ENCODE data around the gene FHOD1.

The FHOD1 gene

GRCh38 chr16:67263201-67263600, 15.9 kb upstream of the FHOD1 start:
- H3K4me3 Mint-ChIP-seq: no peak overlapping the region

DNA sequence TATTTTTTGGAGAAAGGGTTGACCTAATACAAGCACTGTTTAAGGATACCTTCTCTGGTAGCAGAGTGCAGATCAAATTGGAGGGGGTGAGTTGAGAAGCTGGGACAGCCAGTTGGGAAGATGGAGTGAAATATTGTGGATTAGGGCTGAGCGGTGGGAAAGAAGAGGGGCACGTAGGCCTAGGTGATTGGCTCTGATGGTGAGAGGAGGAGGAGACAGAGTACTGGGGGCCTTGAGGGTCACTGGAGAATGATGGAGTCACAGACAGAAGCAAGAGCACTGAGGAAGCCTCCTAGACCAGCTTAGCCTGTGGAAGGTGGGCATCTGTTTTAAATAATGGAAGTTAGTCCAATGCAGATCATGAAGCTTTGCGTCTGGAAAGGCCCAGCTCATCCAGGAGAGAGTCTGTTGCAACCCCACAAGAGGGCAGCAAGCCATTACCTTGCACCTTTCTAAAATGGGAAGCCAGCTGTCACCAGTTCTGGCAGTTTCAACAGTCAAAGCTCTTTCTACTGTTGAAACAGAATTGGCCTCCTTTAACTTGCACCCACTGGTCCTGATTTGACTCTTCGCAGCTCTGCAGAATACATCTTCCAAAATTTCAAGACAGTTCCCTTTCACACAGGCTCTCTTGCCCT, 13.3 kb upstream of the FHOD1 start:
- no peak overlapping the region for H3K4me3 Mint-ChIP-seq
- H3K4me1 Mint-ChIP-seq: no peaks in the 10 kb centered on the region
- no peaks in the 10 kb centered on the region for H3K9me3 Mint-ChIP-seq
- peaks cover 25 to 27% of the 10 kb centered on the region in 2 donors for H3K27me3 Mint-ChIP-seq
- H3K27ac Mint-ChIP-seq: no peak overlapping the region
- no peaks in the 10 kb centered on the region for H3K36me3 Mint-ChIP-seq
- DNase-seq: no peak
- ATAC-seq (replicated peaks): peak; percentile 83 to 85

More at GRCh38 chr16:67263201-67263600, 15.9 kb upstream of the FHOD1 start:
- no peak for DNase-seq
- Mint-ChIP-seq H3K27ac (no peak overlapping the region), H3K27me3 (peaks cover 8 to 24% of the 10 kb centered on the region in 2 donors), H3K9me3 (no peaks in the 10 kb centered on the region), H3K36me3 (no peaks in the 10 kb centered on the region), H3K4me1 (no peaks in the 10 kb centered on the region)
- ATAC-seq (replicated peaks): no peak

DNA sequence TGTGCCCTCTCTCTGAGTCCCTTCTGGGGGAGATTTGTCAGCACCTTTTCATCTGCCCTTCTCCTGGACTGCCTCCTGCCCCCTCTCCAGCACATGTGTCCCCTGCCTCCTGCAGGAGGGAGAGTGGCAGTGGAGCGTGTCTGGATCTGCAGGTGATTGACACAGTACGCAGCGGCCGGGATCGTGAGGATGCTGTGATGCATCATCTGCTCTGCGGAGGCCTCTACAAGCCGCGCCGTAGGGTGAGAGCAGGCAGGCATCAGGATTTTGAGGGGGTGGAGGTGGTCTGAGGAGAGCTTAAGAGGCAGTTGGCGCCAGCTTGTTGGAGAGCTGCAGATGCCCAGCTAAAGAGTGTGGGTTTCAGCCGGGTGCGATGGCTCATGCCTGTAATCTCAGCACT, 12.4 kb upstream of the FHOD1 start:
- Mint-ChIP-seq H3K9me3 (no peaks in the 10 kb centered on the region), H3K4me3 (no peak overlapping the region), H3K36me3 (no peaks in the 10 kb centered on the region), H3K27ac (no peak overlapping the region), H3K27me3 (peaks cover 28 to 32% of the 10 kb centered on the region in 2 donors), H3K4me1 (no peaks in the 10 kb centered on the region)
- no peak for DNase-seq
- ATAC-seq (replicated peaks): no peak

DNA sequence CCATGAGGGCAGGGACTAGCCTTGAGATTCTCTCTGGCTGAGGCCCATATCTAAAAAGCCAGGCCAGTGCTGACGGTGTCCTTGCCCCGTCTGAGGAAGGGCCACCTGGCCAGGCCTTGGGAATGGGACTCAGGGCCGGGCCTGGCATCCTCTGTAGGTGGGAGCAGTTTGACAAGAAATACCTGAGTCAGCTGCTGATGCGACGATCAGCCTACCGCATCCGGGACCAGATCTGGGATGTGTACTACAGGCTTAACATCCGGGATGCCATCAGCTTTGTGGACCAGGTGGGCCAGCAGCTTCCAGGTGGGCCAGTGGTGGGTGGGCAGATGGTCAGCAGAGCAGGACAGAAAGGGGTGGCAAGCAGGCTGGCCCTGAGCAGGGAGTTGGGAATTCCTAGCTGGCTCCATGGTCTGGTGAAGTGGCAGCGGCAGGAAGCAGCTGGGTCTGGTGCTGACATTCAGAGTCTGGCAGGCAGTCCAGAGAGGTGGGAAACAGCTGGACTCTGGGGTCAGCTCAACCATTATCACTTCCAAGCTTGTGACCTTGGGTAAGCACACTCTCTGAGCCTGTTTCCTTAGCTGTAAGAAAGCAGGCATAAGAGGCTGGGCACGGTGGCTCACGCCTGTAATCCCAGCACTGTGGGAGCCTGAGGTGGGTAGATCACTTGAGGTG, 11.0 kb upstream of the FHOD1 start:
- Mint-ChIP-seq H3K9me3 (no peaks in the 10 kb centered on the region), H3K4me1 (no peaks in the 10 kb centered on the region), H3K27me3 (peaks cover 25 to 28% of the 10 kb centered on the region in 2 donors), H3K4me3 (no peak overlapping the region), H3K36me3 (peaks cover 0 to under 1% of the 10 kb centered on the region in 2 donors), H3K27ac (no peak overlapping the region)
- DNase-seq: no peak
- no peak for ATAC-seq (replicated peaks)

- H3K9me3 Mint-ChIP-seq: no peaks in the 10 kb centered on the region
- no peaks in the 10 kb centered on the region for H3K4me1 Mint-ChIP-seq
- H3K36me3 Mint-ChIP-seq: peaks cover 2 to 3% of the 10 kb centered on the region in 2 donors
- no peak overlapping the region for H3K4me3 Mint-ChIP-seq
- no peak overlapping the region for H3K27ac Mint-ChIP-seq
- ATAC-seq (replicated peaks) (no peak), DNase-seq (no peak)
- H3K27me3 Mint-ChIP-seq: peaks cover 24 to 25% of the 10 kb centered on the region in 2 donors
Measured at GRCh38 chr16:67257486-67258160, 10.3 kb upstream of the FHOD1 start.

GRCh38 chr16:67256701-67257230, 9.5 kb upstream of the FHOD1 start:
- H3K27me3 Mint-ChIP-seq: peaks cover 28 to 31% of the 10 kb centered on the region in 2 donors
- no peak for ATAC-seq (replicated peaks)
- H3K4me1 Mint-ChIP-seq: no peaks in the 10 kb centered on the region
- H3K36me3 Mint-ChIP-seq: peaks cover 2 to 4% of the 10 kb centered on the region in 2 donors
- no peak overlapping the region for H3K27ac Mint-ChIP-seq
- DNase-seq: no peak
- no peaks in the 10 kb centered on the region for H3K9me3 Mint-ChIP-seq
- H3K4me3 Mint-ChIP-seq: no peak overlapping the region

- Mint-ChIP-seq H3K27ac (no peak overlapping the region), H3K9me3 (no peaks in the 10 kb centered on the region), H3K4me1 (no peaks in the 10 kb centered on the region), H3K4me3 (no peak overlapping the region), H3K36me3 (peaks cover 2 to 4% of the 10 kb centered on the region in 2 donors), H3K27me3 (peaks cover 31 to 37% of the 10 kb centered on the region in 2 donors)
- ATAC-seq (replicated peaks) (no peak), DNase-seq (no peak)
Measured at GRCh38 chr16:67255553-67256221, 8.4 kb upstream of the FHOD1 start.

DNA sequence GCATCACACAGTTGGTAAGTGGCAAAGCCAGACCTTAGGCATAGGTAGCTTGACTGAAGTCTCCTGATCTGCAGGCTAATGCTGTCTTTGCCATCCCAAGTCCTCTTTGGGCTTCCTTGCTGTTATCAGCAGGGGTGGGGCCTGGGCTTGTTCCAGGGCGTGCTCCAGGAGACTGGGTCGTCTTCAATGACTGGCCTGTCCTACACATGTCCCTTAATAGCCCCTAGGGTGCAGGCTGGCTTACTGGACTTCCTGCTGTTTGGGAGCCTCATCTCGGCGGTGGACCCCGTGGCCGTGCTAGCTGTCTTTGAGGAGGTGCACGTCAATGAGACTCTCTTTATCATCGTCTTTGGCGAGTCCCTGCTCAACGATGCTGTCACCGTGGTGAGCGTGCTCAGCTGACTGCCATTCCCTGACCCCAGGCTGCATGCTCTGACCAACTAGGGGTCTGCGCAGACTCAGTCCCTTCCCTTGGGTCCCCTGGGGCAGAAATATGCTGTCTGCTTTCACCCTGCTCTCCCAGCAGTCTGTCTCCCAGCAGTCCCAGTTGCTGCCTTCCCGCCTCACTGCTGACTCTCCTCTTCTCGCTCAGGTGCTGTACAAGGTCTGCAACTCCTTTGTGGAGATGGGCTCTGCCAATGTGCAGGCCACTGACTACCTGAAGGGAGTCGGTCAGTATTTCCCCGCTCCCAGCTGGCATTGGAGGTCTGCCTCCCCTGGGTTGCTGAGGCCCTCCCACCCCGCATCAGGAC, 7.7 kb upstream of the FHOD1 start:
- peaks cover 2% of the 10 kb centered on the region in 2 donors for H3K4me1 Mint-ChIP-seq
- no peaks in the 10 kb centered on the region for H3K9me3 Mint-ChIP-seq
- peaks cover 38 to 44% of the 10 kb centered on the region in 2 donors for H3K27me3 Mint-ChIP-seq
- H3K36me3 Mint-ChIP-seq: peaks cover 2 to 4% of the 10 kb centered on the region in 2 donors
- ATAC-seq (replicated peaks): no peak
- no peak overlapping the region for H3K4me3 Mint-ChIP-seq
- no peak for DNase-seq
- no peak overlapping the region for H3K27ac Mint-ChIP-seq

DNA sequence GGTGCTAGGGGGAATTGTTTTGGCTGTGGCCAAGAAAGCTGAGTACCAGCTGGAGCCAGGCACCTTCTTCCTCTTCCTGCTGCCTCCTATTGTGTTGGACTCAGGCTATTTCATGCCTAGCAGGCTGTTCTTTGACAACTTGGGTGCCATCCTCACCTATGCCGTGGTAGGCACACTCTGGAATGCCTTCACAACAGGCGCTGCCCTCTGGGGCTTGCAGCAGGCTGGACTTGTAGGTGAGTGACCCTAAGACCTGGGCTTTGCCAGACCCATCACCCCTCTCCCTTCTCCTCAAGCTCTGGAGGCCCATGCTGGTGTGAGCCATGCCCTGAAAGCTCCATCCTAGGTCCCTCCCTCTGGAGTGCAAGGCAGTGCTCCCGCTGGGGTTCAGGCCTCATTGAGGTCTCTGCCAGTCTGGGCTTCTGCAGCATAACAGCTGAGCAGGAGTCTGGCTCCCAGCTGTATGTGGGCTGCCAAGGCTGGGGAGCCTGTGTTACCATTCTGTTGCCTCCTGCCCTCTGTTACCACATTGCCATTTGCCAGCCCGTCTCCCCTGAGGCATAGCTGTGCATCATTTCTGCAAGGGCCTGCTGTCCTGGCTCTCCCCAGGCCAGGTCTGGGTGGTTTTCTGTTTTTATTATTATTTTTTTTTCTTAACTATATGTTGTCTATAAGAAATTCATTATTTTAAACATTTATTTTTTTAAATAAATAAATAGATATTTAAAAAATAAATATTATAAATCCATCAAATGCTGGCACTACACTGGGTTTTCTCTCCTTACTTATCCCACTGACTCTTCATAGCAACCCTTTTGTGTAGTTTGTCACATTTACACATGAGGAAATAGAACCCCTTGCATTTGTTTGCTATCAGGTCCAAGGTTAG, 5.6 kb upstream of the FHOD1 start:
- H3K4me3 Mint-ChIP-seq: no peak overlapping the region

GRCh38 chr16:67250045-67250327, 2.7 kb upstream of the FHOD1 start:
- H3K27ac Mint-ChIP-seq: no peak overlapping the region
- H3K36me3 Mint-ChIP-seq: peaks cover 2 to 6% of the 10 kb centered on the region in 2 donors
- no peak for ATAC-seq (replicated peaks)
- DNase-seq: no peak
- H3K27me3 Mint-ChIP-seq: peaks cover 26 to 38% of the 10 kb centered on the region in 2 donors
- H3K9me3 Mint-ChIP-seq: no peaks in the 10 kb centered on the region
- H3K4me3 Mint-ChIP-seq: peak overlapping the region; percentile 0 to 73
- peaks cover 23 to 44% of the 10 kb centered on the region in 2 donors for H3K4me1 Mint-ChIP-seq

More for the DNA sequence above, 5.6 kb upstream of the FHOD1 start:
- peaks cover 2 to 4% of the 10 kb centered on the region in 2 donors for H3K36me3 Mint-ChIP-seq
- H3K27me3 Mint-ChIP-seq: peaks cover 44 to 53% of the 10 kb centered on the region in 2 donors
- DNase-seq: no peak
- no peaks in the 10 kb centered on the region for H3K9me3 Mint-ChIP-seq
- H3K27ac Mint-ChIP-seq: no peak overlapping the region
- ATAC-seq (replicated peaks): no peak
- H3K4me1 Mint-ChIP-seq: peaks cover 15 to 21% of the 10 kb centered on the region in 2 donors

DNA sequence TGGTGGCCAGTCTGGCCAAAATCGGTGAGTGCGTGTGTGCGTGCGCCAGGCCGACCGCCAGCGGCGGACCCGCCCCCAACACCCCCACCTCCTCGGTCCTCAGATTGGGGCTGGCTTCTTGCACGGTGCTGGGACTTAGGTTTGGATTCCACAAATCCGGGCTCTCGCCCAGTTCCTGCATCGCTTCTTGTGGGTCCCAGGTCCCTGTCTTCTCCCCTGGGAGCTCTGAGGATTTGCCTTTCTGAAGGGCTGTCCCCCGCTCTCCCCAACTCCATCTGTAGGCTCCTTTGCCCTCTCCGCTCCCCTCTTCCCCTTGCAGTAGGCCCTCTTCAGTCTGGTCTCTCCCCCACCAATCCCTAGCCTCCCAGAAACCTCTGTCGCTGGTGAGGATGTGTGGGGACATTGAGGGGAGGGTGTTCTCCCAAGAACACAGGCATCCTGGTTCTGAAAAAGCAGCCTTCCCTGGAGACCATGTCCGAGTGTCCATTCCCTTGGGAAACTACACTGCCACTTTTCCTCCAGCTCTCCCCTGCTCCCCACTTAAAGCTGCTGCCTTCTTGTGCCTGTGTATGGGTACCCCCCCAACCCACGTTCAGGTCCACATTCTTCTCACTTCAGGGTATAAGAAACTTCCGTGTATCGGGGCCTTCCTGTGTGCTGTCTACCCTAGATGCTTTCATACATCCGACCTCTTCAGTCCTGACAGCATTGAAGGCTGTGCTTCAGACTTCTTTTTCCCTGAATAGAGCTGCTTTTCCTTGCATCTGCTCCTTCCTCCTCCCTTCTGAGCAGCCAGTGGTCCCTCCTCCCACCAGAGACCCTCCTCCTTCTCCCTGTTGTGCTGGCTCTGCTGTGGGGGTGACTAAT, 2.1 kb upstream of the FHOD1 start:
- H3K27ac Mint-ChIP-seq: peak overlapping the region; percentile 76
- no peak for ATAC-seq (replicated peaks)
- DNase-seq: no peak

GRCh38 chr16:67248401-67249177, 1.3 kb upstream of the FHOD1 start, which contains the start of gene SLC9A5:
SLC9A5 (plus strand) TSS chr16:67248979; CDS start chr16:67249015, 36 bp downstream.
- no peak for ATAC-seq (replicated peaks)
- H3K36me3 Mint-ChIP-seq: peaks cover 2 to 8% of the 10 kb centered on the region in 2 donors
- no peaks in the 10 kb centered on the region for H3K9me3 Mint-ChIP-seq
- peaks cover 26 to 38% of the 10 kb centered on the region in 2 donors for H3K27me3 Mint-ChIP-seq
- peak within 1 kb of the TSS; percentile 97 for H3K27ac Mint-ChIP-seq
- peak within 1 kb of the TSS; percentile 92 to 96 for H3K4me3 Mint-ChIP-seq
- peak; percentile 25 for DNase-seq
- H3K4me1 Mint-ChIP-seq: peaks cover 33 to 58% of the 10 kb centered on the region in 2 donors

More for the DNA sequence above, 2.1 kb upstream of the FHOD1 start:
- Mint-ChIP-seq H3K4me1 (peaks cover 27 to 50% of the 10 kb centered on the region in 2 donors), H3K9me3 (no peaks in the 10 kb centered on the region), H3K27me3 (peaks cover 26 to 38% of the 10 kb centered on the region in 2 donors), H3K36me3 (peaks cover 2 to 8% of the 10 kb centered on the region in 2 donors), H3K4me3 (peak overlapping the region; percentile 73 to 74)
